Esophagus squamous epithelium (tissue), 5 donors: ENCODE measurements around the gene RTN4RL2. TPM values are rescaled to one million over a fixed set of nuclear protein-coding genes. Genes with fewer than 3 reads are reported as not detected.

Experiments used
- DNase-seq: peaks from one replicate; lab custom pipeline; 2025; lab: John Stamatoyannopoulos, UW
- H3K27ac ChIP-seq, 4 donors: fragments of 200-600 bp; sonication (generic); one replicate each; pipeline ENCODE4 v1.5.1; 2016 to 2019; ENCODE audit warnings: mild to moderate bottlenecking in 1 of 4
- H3K27me3 ChIP-seq, 4 donors: fragments of 200-600 bp; sonication (generic); 1 replicate in 3 of 4; 2 replicates in 1 of 4; pipeline versions ENCODE4 v1.5.1 to v1.6.0; 2017 to 2021; ENCODE audit warnings: antibody characterized with exemption in 1 of 4
- H3K36me3 ChIP-seq, 3 donors: fragments of 200-600 bp; sonication (generic); one replicate each; pipeline ENCODE4 v1.5.1; 2016 to 2019
- H3K4me1 ChIP-seq, 3 donors: fragments of 200-600 bp; sonication (generic); one replicate each; pipeline ENCODE4 v1.5.1; 2017 to 2019
- H3K4me3 ChIP-seq, 4 donors: fragments of 200-600 bp; sonication (generic); 1 replicate in 3 of 4; 2 replicates in 1 of 4; pipeline ENCODE4 v1.5.1; 2016 to 2019; ENCODE audit warnings: mild to moderate bottlenecking in 2 of 4, moderate library complexity in 1 of 4
- H3K9me3 ChIP-seq, 3 donors: fragments of 200-600 bp; sonication (generic); one replicate each; pipeline ENCODE4 v1.5.1; 2016 to 2019
- POLR2A ChIP-seq, 4 donors: fragments of 450-650 bp; IDR thresholded peaks; one replicate each; pipeline ENCODE4 v1.6.1; 2017; ENCODE audit warnings: antibody characterized with exemption in 4 of 4, mild to moderate bottlenecking in 4 of 4, moderate library complexity in 3 of 4
- WGBS, 2 donors: methylation state at CpG; one replicate each; pipeline ENCODE4 v1.1.5; 2018; 5-methylcytosine and 5-hydroxymethylcytosine counted together
- intact Hi-C: fragments of 100-400 bp; cut with DNase I; formaldehyde crosslinking; loops from one replicate; pipeline ENCODE4 v1.15.0; 2022
- total RNA-seq, 4 donors: library from RNA; depleted of rRNA; stranded (reverse); fragments of >200 nt; gene quantifications; one replicate each; pipeline ENCODE4 v1.1.0, GENCODE V29; 2016
- TF ChIP-seq, protein P1 (sequence below), 6 experiments: fragments of 450-650 bp in 4 of 6; fragments of 200-600 bp in 2 of 6; sonication (generic) in 2 of 6; IDR thresholded peaks; one replicate each; pipeline ENCODE4 v1.5.1; 2016 to 2019; ENCODE audit warnings: antibody characterized with exemption in 6 of 6, mild to moderate bottlenecking in 4 of 6, moderate library complexity in 4 of 6
- donor health status: DM: yes; HTN: yes; CAD: no.

RTN4RL2 gene
- total RNA-seq, 4 donors from 2014 or later, result 0.66 to 1.1 (median 0.90) TPM

DNA sequence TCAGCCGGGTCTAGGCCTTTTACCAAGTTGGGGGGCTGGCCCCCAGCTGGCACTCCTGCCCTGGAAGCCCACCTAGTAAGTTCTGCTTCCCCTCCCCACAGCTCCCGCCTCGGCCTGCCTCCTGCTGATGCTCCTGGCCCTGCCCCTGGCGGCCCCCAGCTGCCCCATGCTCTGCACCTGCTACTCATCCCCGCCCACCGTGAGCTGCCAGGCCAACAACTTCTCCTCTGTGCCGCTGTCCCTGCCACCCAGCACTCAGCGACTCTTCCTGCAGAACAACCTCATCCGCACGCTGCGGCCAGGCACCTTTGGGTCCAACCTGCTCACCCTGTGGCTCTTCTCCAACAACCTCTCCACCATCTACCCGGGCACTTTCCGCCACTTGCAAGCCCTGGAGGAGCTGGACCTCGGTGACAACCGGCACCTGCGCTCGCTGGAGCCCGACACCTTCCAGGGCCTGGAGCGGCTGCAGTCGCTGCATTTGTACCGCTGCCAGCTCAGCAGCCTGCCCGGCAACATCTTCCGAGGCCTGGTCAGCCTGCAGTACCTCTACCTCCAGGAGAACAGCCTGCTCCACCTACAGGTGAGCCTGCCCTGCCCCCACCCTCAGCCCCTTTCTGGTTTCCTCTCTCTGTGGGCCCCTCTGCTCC lies 7.3 kb downstream of the RTN4RL2 start:
- Histone ChIP-seq H3K4me1 (no peaks in the 10 kb centered on the region), H3K4me3 (no peak overlapping the region), H3K36me3 (no peaks in the 10 kb centered on the region), H3K27me3 (peaks cover 0 to 10% (median 0%) of the 10 kb centered on the region in 4 donors), H3K9me3 (no peaks in the 10 kb centered on the region), H3K27ac (no peak overlapping the region)
- 80 to 84% methylated on average over 17 to 20 of the region's 23 CpGs for WGBS, 2 donors
- TF ChIP-seq, protein P1, sequence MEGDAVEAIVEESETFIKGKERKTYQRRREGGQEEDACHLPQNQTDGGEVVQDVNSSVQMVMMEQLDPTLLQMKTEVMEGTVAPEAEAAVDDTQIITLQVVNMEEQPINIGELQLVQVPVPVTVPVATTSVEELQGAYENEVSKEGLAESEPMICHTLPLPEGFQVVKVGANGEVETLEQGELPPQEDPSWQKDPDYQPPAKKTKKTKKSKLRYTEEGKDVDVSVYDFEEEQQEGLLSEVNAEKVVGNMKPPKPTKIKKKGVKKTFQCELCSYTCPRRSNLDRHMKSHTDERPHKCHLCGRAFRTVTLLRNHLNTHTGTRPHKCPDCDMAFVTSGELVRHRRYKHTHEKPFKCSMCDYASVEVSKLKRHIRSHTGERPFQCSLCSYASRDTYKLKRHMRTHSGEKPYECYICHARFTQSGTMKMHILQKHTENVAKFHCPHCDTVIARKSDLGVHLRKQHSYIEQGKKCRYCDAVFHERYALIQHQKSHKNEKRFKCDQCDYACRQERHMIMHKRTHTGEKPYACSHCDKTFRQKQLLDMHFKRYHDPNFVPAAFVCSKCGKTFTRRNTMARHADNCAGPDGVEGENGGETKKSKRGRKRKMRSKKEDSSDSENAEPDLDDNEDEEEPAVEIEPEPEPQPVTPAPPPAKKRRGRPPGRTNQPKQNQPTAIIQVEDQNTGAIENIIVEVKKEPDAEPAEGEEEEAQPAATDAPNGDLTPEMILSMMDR (IDR thresholded peaks at IDR 0.05), result no peak
- no peak for TF ChIP-seq POLR2A (IDR thresholded peaks at IDR 0.05)
- intact Hi-C loops, result no loop called here
- no peak for DNase-seq

DNA sequence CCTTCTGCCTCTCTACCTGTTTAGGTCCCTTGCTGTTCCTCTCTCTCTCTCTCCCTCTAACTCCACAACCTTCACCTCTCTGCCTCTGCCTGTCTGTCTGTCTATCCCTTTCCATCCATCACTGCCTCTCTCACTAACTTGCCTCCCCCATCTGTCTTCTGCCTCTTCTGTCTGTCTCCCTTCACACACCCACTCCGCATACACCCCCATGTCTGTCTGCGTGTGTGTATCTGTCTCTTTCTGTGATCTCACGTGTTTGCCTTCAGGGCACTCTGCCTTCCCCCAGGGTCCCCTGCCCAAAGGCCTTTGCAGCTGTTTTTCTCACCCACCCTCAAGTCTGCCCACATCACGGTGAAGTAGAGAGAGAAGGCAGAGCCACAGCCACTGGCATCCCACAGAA lies 7.9 kb downstream of the RTN4RL2 start:
- peaks cover 0 to 10% (median 0%) of the 10 kb centered on the region in 4 donors for H3K27me3 ChIP-seq
- no peak overlapping the region for H3K27ac ChIP-seq
- no peaks in the 10 kb centered on the region for H3K9me3 ChIP-seq
- WGBS, 2 donors, result 66 to 72% methylated on average over 3 to 4 of the region's 4 CpGs
- no peak for DNase-seq
- intact Hi-C loops, result no loop called here
- no peaks in the 10 kb centered on the region for H3K36me3 ChIP-seq
- H3K4me1 ChIP-seq, result no peaks in the 10 kb centered on the region
- TF ChIP-seq POLR2A (IDR thresholded peaks at IDR 0.05), result no peak
- TF ChIP-seq, protein P1 (IDR thresholded peaks at IDR 0.05), result no peak
- H3K4me3 ChIP-seq, result no peak overlapping the region

DNA sequence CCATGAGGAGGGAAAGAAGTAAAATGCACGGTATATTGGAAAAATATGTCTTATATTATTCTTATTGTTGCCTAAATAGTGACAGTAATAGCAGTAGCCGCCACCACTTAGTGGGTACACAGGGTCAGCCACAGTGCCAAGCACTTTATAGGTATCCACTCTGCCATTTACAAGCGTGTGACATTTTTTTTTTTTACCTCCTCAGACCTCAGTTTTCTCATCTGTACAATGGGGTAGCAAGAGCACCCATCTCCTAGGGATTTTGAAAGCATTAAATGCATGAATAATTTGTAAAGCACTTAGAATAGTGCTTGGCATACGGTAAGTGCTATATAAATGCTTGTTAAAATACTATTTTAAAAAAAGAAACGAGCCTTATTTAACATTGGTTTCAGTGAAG lies 8.9 kb downstream of the RTN4RL2 start:
- Histone ChIP-seq H3K27me3 (peaks cover 0 to 13% (median 0%) of the 10 kb centered on the region in 4 donors), H3K4me1 (peaks cover 0 to 5% (median 0%) of the 10 kb centered on the region in 3 donors), H3K36me3 (no peaks in the 10 kb centered on the region), H3K4me3 (no peak overlapping the region), H3K9me3 (no peaks in the 10 kb centered on the region), H3K27ac (no peak overlapping the region)
- TF ChIP-seq POLR2A (IDR thresholded peaks at IDR 0.05), result no peak
- TF ChIP-seq, protein P1 (IDR thresholded peaks at IDR 0.05), result no peak
- intact Hi-C loops, result no loop called here
- WGBS, 2 donors, result 76 to 77% methylated on average over 5 of the region's 5 CpGs
- DNase-seq, result no peak

DNA sequence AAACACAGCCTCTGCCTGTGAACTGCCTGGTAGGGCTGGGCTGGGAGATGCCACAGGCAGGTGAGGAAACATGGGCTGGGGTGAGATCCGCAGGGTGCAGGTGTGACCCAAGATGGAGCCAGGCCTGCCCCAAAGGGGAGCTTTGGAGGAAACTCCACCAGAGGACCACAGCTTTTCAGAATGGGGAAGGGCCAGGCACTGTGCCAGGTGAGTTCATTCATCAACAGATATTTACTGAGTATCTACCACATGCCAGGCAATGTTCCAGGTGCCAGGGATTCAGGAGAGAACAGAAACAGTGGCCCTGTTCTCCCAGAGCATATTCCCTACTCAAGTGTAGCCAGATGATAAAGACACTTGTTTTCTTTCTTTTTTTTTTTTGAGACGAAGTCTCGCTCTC lies 11.2 kb downstream of the RTN4RL2 start:
- DNase-seq, result no peak

More for the DNA sequence above, 11.2 kb downstream of the RTN4RL2 start:
- Histone ChIP-seq H3K4me1 (peaks cover 8 to 28% (median 9%) of the 10 kb centered on the region in 3 donors), H3K27ac (no peak overlapping the region), H3K9me3 (no peaks in the 10 kb centered on the region), H3K27me3 (peaks cover 0 to 33% (median 0%) of the 10 kb centered on the region in 4 donors), H3K36me3 (no peaks in the 10 kb centered on the region), H3K4me3 (no peak overlapping the region)
- intact Hi-C loops, result loop anchor here (10.0 kb wide), 1 partner anchor 127 kb away; no protein-coding TSS in a partner anchor
- TF ChIP-seq POLR2A (IDR thresholded peaks at IDR 0.05), result no peak
- TF ChIP-seq, protein P1 (IDR thresholded peaks at IDR 0.05), result no peak
- WGBS, 2 donors, result 89 to 94% methylated on average over 2 to 3 of the region's 3 CpGs
